ENCODE data around the gene MTHFSD.
A peak's percentile ranks its signal among the peaks of the same experiment; 100 is the strongest.

The MTHFSD gene

GRCh38 chr16:86570558-86571529 lies 15.8 kb upstream of the MTHFSD start:
- no peak for DNase-seq (ENCODE audit: low read depth in 3 of 3, low spot score in 1 of 3)

- DNase-seq (ENCODE audit: low read depth in 3 of 3, low spot score in 1 of 3) = no peak
Measured at GRCh38 chr16:86569701-86570447, 14.8 kb upstream of the MTHFSD start.

- DNase-seq (ENCODE audit: low read depth in 3 of 3, low spot score in 1 of 3) = no peak
Measured at GRCh38 chr16:86568677-86569623, 13.9 kb upstream of the MTHFSD start.

- no peak for DNase-seq (ENCODE audit: low read depth in 3 of 3, low spot score in 1 of 3)
Measured at GRCh38 chr16:86567701-86568581, 12.9 kb upstream of the MTHFSD start.

GRCh38 chr16:86566966-86567700 lies 12.1 kb upstream of the MTHFSD start:
- no peak for DNase-seq (ENCODE audit: low read depth in 3 of 3, low spot score in 1 of 3)

GRCh38 chr16:86566601-86566965 lies 11.5 kb upstream of the MTHFSD start, which contains the start of gene FOXC2:
Gene FOXC2, plus strand, starts transcription at chr16:86566829. Its CDS starts 507 bp downstream, at chr16:86567336.
- DNase-seq (ENCODE audit: low read depth in 3 of 3, low spot score in 1 of 3) = peak in 1 of 3 donors; percentile 45

GRCh38 chr16:86565644-86566511 lies 10.8 kb upstream of the MTHFSD start:
- no peak for DNase-seq (ENCODE audit: low read depth in 3 of 3, low spot score in 1 of 3)

GRCh38 chr16:86565181-86565631 lies 10.2 kb upstream of the MTHFSD start:
- DNase-seq (ENCODE audit: low read depth in 3 of 3, low spot score in 1 of 3) = no peak

- DNase-seq (ENCODE audit: low read depth in 3 of 3, low spot score in 1 of 3) = peak; percentile 62 to 77 (median 71)
Measured at GRCh38 chr16:86563469-86564345, 8.7 kb upstream of the MTHFSD start.

GRCh38 chr16:86562356-86562755 lies 7.3 kb upstream of the MTHFSD start:
- DNase-seq (ENCODE audit: low read depth in 3 of 3, low spot score in 1 of 3) = no peak

- no peak for DNase-seq (ENCODE audit: low read depth in 3 of 3, low spot score in 1 of 3)
Measured at GRCh38 chr16:86559802-86560305, 4.8 kb upstream of the MTHFSD start.

GRCh38 chr16:86558355-86559193 lies 3.5 kb upstream of the MTHFSD start:
- no peak for DNase-seq (ENCODE audit: low read depth in 3 of 3, low spot score in 1 of 3)

- no peak for DNase-seq (ENCODE audit: low read depth in 3 of 3, low spot score in 1 of 3)
Measured at GRCh38 chr16:86557587-86557986, 2.6 kb upstream of the MTHFSD start.

- DNase-seq (ENCODE audit: low read depth in 3 of 3, low spot score in 1 of 3) = no peak
Measured at GRCh38 chr16:86556576-86556975, 1.5 kb upstream of the MTHFSD start.

GRCh38 chr16:86555704-86556075 lies 655 bp upstream of the MTHFSD start:
- DNase-seq (ENCODE audit: low read depth in 3 of 3, low spot score in 1 of 3) = no peak

- no peak for DNase-seq (ENCODE audit: low read depth in 3 of 3, low spot score in 1 of 3)
Measured at GRCh38 chr16:86554599-86554916, 477 bp downstream of the MTHFSD start.

Data from stimulated activated CD4-positive, alpha-beta T cell treated with anti-CD3 and anti-CD28 coated beads, TNF-alpha, amount 100 ng/mL, for 1 hour (primary cell).